ENCODE measurements around the gene TAMALIN.
A peak's percentile ranks its signal among the peaks of the same experiment; 100 is the strongest.

The TAMALIN gene

GRCh38 chr12:52063981-52064649, 57.4 kb downstream of the TAMALIN start:
- peak; percentile 88 for DNase-seq (ENCODE audit: low read depth)
- H3K4me3 ChIP-seq (ENCODE audit: low read depth, low read length), result no peak overlapping the region
- TF ChIP-seq CTCF (conservative IDR thresholded peaks at IDR 0.05; ENCODE audit: low read depth, low read length), result no peak
